Ectodermal cell (in vitro differentiated cells): Measurements from ENCODE around the gene PRTN3.
"Not testable (repeated sequence)": the region's sequence is repeated elsewhere in the genome, so short reads cannot be mapped to it uniquely, and the experiment has no call there.

Experiments used
- H3K27ac ChIP-seq: 2 replicates; pipeline ENCODE4 v1.7.0; 2013; ENCODE audit warnings: mild to moderate bottlenecking, low read depth, low read length; ENCODE audit not compliant: insufficient read depth, poor library complexity, severe bottlenecking
- H3K27me3 ChIP-seq: 2 replicates; pipeline ENCODE4 v1.7.0; 2013; ENCODE audit warnings: mild to moderate bottlenecking, low read length; ENCODE audit not compliant: insufficient read depth, control insufficient read depth, poor library complexity, severe bottlenecking
- H3K36me3 ChIP-seq: one replicate; pipeline ENCODE4 v1.7.0; 2013; ENCODE audit warnings: low read length; ENCODE audit not compliant: control insufficient read depth, insufficient read depth
- H3K4me1 ChIP-seq: one replicate; pipeline ENCODE4 v1.7.0; 2013; ENCODE audit warnings: low read length; ENCODE audit not compliant: control insufficient read depth, insufficient read depth
- H3K4me3 ChIP-seq: 2 replicates; pipeline ENCODE4 v1.7.0; 2013; ENCODE audit warnings: low read depth, low read length, control low read depth; ENCODE audit not compliant: insufficient read depth
- H3K9me3 ChIP-seq: 2 replicates; pipeline ENCODE4 v1.7.0; 2013; ENCODE audit warnings: mild to moderate bottlenecking, low read length, moderate library complexity; ENCODE audit not compliant: control insufficient read depth
- WGBS, 2 experiments: methylation state at CpG; one replicate each; pipeline ENCODE4 v1.1.7; 2013; ENCODE audit warnings: missing lambda C conversion rate in 2 of 2; 5-methylcytosine and 5-hydroxymethylcytosine counted together

The PRTN3 gene

DNA sequence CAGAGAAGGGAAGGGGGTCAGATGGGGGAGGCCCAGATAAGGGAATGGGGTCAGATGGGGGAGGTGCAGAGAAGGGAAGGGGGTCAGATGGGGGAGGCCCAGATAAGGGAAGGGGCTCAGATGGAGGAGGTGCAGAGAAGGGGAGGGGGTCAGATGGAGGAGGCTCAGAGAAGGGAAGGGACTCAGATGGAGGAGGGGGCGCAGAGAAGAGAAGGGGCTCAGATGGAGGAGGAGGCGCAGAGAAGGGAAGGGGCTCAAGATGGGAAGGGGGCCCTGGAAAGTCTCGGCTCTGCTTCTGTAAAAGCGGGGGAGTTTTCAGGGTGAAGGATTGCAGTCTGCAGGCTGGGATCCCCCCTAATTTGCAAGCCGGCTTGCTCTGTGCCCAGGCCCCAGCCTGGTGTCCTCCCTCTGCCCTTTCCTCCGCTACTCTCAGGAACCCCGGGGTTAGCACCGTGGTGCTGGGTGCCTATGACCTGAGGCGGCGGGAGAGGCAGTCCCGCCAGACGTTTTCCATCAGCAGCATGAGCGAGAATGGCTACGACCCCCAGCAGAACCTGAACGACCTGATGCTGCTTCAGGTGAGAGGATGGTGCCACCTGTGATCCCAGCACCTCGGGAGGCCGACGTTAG is 11.6 kb upstream of the PRTN3 start:
- H3K4me3 ChIP-seq: no peak overlapping the region
- H3K36me3 ChIP-seq: no peaks in the 10 kb centered on the region
- H3K27me3 ChIP-seq: no peaks in the 10 kb centered on the region
- WGBS, 2 experiments: 84 to 86% methylated on average over 18 of the region's 18 CpGs
- no peaks in the 10 kb centered on the region for H3K9me3 ChIP-seq
- H3K27ac ChIP-seq: no peak overlapping the region
- H3K4me1 ChIP-seq: no peaks in the 10 kb centered on the region

DNA sequence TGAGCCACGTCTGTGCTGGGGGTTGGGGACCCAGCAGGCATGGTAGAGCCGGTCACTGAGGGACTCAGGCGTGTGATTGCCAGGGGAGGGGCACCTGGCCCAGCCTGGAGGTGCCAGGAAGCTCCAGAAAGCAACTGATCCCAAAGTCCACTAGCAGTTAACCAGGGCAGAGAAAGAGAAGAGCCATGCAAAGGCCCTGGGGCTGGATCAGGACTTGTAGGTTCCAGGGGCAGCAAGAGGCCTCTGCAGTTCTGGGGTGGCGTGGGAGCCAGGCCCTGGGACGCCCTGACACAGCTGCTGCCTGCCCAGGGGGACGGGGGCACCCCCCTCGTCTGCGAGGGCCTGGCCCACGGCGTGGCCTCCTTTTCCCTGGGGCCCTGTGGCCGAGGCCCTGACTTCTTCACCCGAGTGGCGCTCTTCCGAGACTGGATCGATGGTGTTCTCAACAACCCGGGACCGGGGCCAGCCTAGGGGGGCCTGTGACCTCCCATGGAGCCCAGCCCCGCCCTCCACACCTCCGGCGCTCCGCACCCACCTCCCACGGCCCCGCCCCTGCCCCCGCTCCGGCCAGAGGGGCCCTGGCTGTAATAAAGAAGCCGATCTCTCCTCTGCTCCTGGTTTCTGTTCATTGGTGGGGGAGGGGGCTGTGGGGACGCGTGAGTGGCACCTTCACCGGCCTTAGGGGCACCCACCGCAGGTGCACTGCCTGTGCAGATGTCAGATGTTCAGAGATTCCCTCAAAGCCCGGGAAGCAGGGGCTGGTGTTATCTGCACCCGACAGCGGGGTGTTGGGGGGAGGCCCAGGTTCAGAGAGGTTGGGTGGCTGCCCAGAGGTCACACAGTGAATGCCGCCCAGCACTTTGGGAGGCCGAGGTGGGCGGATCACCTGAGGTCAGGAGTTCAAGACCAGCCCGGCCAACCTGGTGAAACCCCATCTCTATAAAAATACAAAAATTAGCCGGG is 9.1 kb upstream of the PRTN3 start:
- no peak overlapping the region for H3K27ac ChIP-seq
- no peak overlapping the region for H3K4me3 ChIP-seq
- no peaks in the 10 kb centered on the region for H3K27me3 ChIP-seq
- H3K4me1 ChIP-seq: no peaks in the 10 kb centered on the region
- WGBS, 2 experiments: 85 to 87% methylated on average over 38 of the region's 38 CpGs
- H3K36me3 ChIP-seq: no peaks in the 10 kb centered on the region
- no peaks in the 10 kb centered on the region for H3K9me3 ChIP-seq

DNA sequence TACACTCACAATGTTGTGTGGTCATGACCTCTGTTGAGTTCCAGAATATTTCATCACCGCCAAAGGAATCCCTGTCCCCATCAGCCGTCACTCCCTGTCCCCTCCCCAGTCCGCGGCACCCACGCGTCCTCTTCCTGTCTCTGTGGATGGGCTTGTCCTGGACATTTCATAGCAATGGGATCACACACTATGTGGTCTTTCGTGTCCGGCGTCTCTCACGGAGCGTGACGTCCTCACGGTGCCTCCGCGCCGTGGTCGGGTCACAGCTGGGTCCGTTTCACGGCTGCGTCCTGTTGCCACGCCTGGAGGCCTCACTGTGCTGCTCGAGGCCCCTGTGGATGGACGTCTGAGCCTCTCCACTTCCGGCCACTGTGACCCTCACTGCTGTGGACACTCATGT is 6.6 kb upstream of the PRTN3 start:
- Histone ChIP-seq H3K36me3 (no peaks in the 10 kb centered on the region), H3K4me3 (no peak overlapping the region), H3K4me1 (no peaks in the 10 kb centered on the region), H3K27ac (no peak overlapping the region), H3K27me3 (no peaks in the 10 kb centered on the region), H3K9me3 (no peaks in the 10 kb centered on the region)
- 93% methylated on average over 24 of the region's 24 CpGs for WGBS, 2 experiments

DNA sequence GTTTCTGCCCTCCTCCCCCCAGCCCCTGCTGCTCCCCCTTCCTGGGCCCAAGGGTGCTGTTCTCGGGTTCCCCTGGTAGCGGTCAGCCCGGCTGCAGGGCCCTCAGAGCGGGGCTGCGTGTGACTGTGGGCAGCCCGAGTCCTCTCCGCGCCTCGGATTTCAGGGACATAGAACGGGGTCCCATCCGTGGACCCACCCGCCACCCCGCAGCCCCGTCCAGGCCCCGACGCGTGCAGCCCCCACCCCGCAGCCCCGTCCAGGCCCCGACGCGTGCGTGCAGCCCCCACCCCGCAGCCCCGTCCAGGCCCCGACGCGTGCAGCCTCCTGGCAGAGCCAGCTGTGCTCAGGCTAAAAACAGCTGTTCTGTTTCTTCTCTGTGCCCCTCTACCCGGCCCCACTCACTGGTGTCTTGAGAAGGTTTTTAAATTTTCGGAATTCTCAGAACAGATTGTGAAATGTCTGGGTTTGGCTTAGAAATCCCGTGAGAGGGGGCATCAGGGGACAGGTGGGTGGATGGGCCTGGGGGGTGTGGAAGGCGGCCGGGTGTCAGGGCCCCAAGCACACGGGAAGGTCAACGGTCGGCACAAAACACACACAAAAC is 5.5 kb upstream of the PRTN3 start:
- Histone ChIP-seq H3K9me3 (no peaks in the 10 kb centered on the region), H3K27ac (no peak overlapping the region), H3K27me3 (no peaks in the 10 kb centered on the region), H3K36me3 (no peaks in the 10 kb centered on the region), H3K4me1 (no peaks in the 10 kb centered on the region), H3K4me3 (no peak overlapping the region)
- WGBS, 2 experiments: 91 to 92% methylated on average over 36 of the region's 36 CpGs

DNA sequence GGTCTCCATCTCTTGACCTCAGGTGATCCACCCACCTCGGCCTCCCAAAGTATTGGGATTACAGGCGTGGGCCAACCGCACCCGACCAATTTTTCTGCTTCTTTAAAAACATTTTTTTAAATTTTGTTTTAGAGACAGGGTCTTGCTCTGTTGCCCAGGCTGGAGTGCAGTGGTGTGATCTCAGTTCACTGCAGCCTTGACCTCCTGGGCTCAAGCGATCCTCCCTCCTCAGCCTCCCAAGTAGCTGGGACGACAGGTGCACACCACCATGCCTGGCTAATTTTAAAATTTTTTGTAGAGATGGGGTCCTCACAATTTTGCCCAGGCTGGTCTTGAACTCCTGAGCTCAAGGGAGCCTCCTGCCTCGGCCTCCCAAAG is 2.0 kb downstream of the PRTN3 start:
- H3K9me3 ChIP-seq, H3K4me1 ChIP-seq, H3K4me3 ChIP-seq, H3K27ac ChIP-seq, H3K36me3 ChIP-seq: not testable (repeated sequence)
- 86 to 89% methylated on average over 7 of the region's 7 CpGs for WGBS, 2 experiments
- H3K27me3 ChIP-seq: peaks cover 29% of the 10 kb centered on the region

DNA sequence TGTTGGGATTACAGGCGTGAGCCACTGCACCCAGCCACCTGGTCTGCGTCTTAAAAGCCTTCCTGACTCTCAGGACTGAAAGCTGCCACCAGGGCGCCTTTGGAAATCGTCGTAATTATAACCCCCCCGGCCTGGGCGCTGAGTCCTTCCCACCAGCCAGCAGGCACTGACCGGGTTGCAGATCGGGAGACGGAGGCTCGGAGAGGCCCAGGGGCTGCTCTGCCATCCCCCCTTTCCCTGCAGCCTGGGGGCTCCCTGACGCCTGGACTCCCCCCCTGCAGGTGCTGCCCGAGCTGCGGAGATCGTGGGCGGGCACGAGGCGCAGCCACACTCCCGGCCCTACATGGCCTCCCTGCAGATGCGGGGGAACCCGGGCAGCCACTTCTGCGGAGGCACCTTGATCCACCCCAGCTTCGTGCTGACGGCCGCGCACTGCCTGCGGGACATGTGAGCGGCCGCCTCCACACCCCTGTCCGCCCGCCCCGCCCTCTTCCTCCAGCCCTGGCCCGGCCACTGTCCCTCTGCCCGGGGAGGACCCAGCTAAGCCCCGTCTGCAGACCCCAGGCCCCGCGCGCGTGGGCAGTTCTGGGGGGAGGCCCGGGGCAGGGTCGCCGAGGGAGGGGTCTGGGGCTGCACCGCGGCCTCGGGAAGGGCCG is 2.5 kb downstream of the PRTN3 start:
- no peaks in the 10 kb centered on the region for H3K4me1 ChIP-seq
- H3K4me3 ChIP-seq: peak overlapping the region; percentile 13
- H3K27me3 ChIP-seq: peaks cover 30% of the 10 kb centered on the region
- 7% methylated on average over 46 of the region's 46 CpGs for WGBS, 2 experiments
- H3K9me3 ChIP-seq: no peaks in the 10 kb centered on the region
- no peak overlapping the region for H3K27ac ChIP-seq
- H3K36me3 ChIP-seq: no peaks in the 10 kb centered on the region

GRCh38 chr19:843836-844545 is 3.2 kb downstream of the PRTN3 start:
- no peaks in the 10 kb centered on the region for H3K4me1 ChIP-seq
- 12% methylated on average over 51 to 60 of the region's 70 CpGs for WGBS, 2 experiments
- no peaks in the 10 kb centered on the region for H3K36me3 ChIP-seq
- no peaks in the 10 kb centered on the region for H3K9me3 ChIP-seq
- peak overlapping the region; percentile 13 for H3K4me3 ChIP-seq
- H3K27me3 ChIP-seq: peaks cover 33% of the 10 kb centered on the region
- H3K27ac ChIP-seq: no peak overlapping the region

DNA sequence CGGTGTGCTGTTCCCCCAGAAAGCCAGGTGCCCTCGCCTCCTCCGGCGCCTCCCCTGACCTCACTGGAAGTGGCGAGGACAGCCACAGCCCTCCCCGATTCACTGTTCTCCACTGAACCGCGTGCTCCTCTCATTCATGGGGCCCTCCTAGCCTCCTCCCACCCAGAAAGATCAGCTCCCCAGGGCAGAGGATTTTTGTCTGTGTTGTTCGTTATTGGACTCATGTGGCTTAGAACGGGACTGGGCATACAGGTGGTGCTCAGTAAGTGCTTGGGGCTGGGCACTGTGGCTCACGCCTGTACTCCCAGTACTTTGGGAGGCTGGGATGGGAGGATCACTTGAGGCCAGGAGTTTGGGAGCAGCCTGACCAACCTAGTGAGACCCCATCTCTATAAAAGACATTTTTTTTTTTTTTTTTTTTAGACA is 3.8 kb downstream of the PRTN3 start:
- H3K27me3 ChIP-seq: peaks cover 33% of the 10 kb centered on the region
- H3K27ac ChIP-seq: no peak overlapping the region
- no peaks in the 10 kb centered on the region for H3K4me1 ChIP-seq
- no peak overlapping the region for H3K4me3 ChIP-seq
- WGBS, 2 experiments: 61 to 62% methylated on average over 11 of the region's 11 CpGs
- H3K36me3 ChIP-seq: no peaks in the 10 kb centered on the region
- no peaks in the 10 kb centered on the region for H3K9me3 ChIP-seq

DNA sequence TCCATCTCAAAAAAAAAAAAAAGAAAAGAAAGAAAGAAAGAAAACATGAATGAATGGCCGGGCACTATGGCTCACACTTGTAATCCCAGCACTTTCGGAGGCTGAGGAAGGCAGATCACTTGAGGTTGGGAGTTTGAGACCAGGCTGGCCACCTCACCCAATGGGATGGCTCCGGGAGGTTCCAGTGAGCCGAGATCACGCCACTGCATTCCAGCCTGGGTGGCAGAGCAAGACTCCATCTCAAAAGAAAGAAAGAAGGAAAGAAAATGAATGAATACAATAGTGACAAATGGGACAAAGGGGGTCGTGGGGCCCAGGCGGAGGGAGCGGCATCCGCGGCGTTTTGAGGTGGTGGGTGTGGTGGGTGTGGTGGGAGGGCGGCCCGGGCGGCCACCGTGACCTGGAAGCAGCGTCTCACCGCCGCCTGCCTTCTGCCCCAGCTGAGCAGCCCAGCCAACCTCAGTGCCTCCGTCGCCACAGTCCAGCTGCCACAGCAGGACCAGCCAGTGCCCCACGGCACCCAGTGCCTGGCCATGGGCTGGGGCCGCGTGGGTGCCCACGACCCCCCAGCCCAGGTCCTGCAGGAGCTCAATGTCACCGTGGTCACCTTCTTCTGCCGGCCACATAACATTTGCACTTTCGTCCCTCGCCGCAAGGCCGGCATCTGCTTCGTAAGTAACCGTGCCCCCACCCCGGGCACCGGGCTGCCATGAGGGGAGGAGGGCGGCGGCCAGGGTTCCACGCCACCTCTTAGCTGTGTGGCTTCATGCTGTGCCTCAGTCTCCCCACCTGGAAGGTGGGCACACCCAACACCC is 5.1 kb downstream of the PRTN3 start:
- peaks cover 33% of the 10 kb centered on the region for H3K27me3 ChIP-seq
- no peak overlapping the region for H3K4me3 ChIP-seq
- H3K9me3 ChIP-seq: no peaks in the 10 kb centered on the region
- no peaks in the 10 kb centered on the region for H3K4me1 ChIP-seq
- 77 to 80% methylated on average over 37 of the region's 37 CpGs for WGBS, 2 experiments
- no peaks in the 10 kb centered on the region for H3K36me3 ChIP-seq
- no peak overlapping the region for H3K27ac ChIP-seq
